ENCODE measurements around the gene HRC.

The HRC gene

GRCh38 chr19:49155005-49155819 is at the start of gene HRC:
Gene HRC, minus strand, starts transcription at chr19:49155396. Its CDS starts 159 bp downstream, at chr19:49155237.
- no peak within 1 kb of the TSS for H3K9ac ChIP-seq (ENCODE audit: insufficient read length, low read depth)
- H3K4me1 ChIP-seq (ENCODE audit: insufficient read depth, insufficient read length): peaks cover 6% of the 10 kb centered on the region
- no peaks in the 10 kb centered on the region for H3K36me3 ChIP-seq (ENCODE audit: insufficient read depth, insufficient read length, low read length)
- peaks cover 22% of the 10 kb centered on the region for H3K27me3 ChIP-seq (ENCODE audit: insufficient read depth, insufficient read length)
- H3K4me3 ChIP-seq (ENCODE audit: insufficient read length, low read depth): no peak within 1 kb of the TSS
- DNase-seq (ENCODE audit: low read depth, low spot score): no peak
- TF ChIP-seq ZNF274 (IDR thresholded peaks at IDR 0.05; ENCODE audit: low read depth, low read length) (no peak), YY1 (IDR thresholded peaks at IDR 0.05; ENCODE audit: insufficient read depth, insufficient read length) (no peak)
- no peaks in the 10 kb centered on the region for H3K9me3 ChIP-seq (ENCODE audit: insufficient read depth, low read length)

GRCh38 chr19:49201042-49201441 is 45.8 kb upstream of the HRC start:
- Histone ChIP-seq H3K4me3 (ENCODE audit: insufficient read length, low read depth) (no peak overlapping the region), H3K36me3 (ENCODE audit: insufficient read depth, insufficient read length, low read length) (peaks cover 3% of the 10 kb centered on the region), H3K4me1 (ENCODE audit: insufficient read depth, insufficient read length) (no peaks in the 10 kb centered on the region), H3K27me3 (ENCODE audit: insufficient read depth, insufficient read length) (no peaks in the 10 kb centered on the region), H3K9ac (ENCODE audit: insufficient read length, low read depth) (no peak overlapping the region), H3K9me3 (ENCODE audit: insufficient read depth, low read length) (no peaks in the 10 kb centered on the region)
- no peak for TF ChIP-seq ZNF274 (IDR thresholded peaks at IDR 0.05; ENCODE audit: low read depth, low read length)
- TF ChIP-seq YY1 (IDR thresholded peaks at IDR 0.05; ENCODE audit: insufficient read depth, insufficient read length): no peak
- no peak for TF ChIP-seq SUZ12 (IDR thresholded peaks at IDR 0.05; ENCODE audit: extremely low read depth, insufficient read depth, insufficient read length)
- no peak for DNase-seq (ENCODE audit: low read depth, low spot score)

- no peak for DNase-seq (ENCODE audit: low read depth, low spot score)
- H3K4me3 ChIP-seq (ENCODE audit: insufficient read length, low read depth): no peak overlapping the region
- H3K9ac ChIP-seq (ENCODE audit: insufficient read length, low read depth): no peak overlapping the region
- no peaks in the 10 kb centered on the region for H3K4me1 ChIP-seq (ENCODE audit: insufficient read depth, insufficient read length)
- TF ChIP-seq ZNF274 (IDR thresholded peaks at IDR 0.05; ENCODE audit: low read depth, low read length): no peak
- H3K27me3 ChIP-seq (ENCODE audit: insufficient read depth, insufficient read length): no peaks in the 10 kb centered on the region
- peaks cover 3% of the 10 kb centered on the region for H3K36me3 ChIP-seq (ENCODE audit: insufficient read depth, insufficient read length, low read length)
- H3K9me3 ChIP-seq (ENCODE audit: insufficient read depth, low read length): no peaks in the 10 kb centered on the region
Observed at GRCh38 chr19:49200238-49200862, 45.2 kb upstream of the HRC start.

GRCh38 chr19:49196527-49197240 is 41.5 kb upstream of the HRC start:
- DNase-seq (ENCODE audit: low read depth, low spot score): no peak
- no peak overlapping the region for H3K9ac ChIP-seq (ENCODE audit: insufficient read length, low read depth)

GRCh38 chr19:49194408-49194807 is 39.2 kb upstream of the HRC start:
- no peak overlapping the region for H3K9ac ChIP-seq (ENCODE audit: insufficient read length, low read depth)
- peaks cover 9% of the 10 kb centered on the region for H3K27me3 ChIP-seq (ENCODE audit: insufficient read depth, insufficient read length)
- no peaks in the 10 kb centered on the region for H3K36me3 ChIP-seq (ENCODE audit: insufficient read depth, insufficient read length, low read length)
- H3K9me3 ChIP-seq (ENCODE audit: insufficient read depth, low read length): no peaks in the 10 kb centered on the region
- no peak overlapping the region for H3K4me3 ChIP-seq (ENCODE audit: insufficient read length, low read depth)
- no peak for DNase-seq (ENCODE audit: low read depth, low spot score)
- no peaks in the 10 kb centered on the region for H3K4me1 ChIP-seq (ENCODE audit: insufficient read depth, insufficient read length)
- TF ChIP-seq YY1 (IDR thresholded peaks at IDR 0.05; ENCODE audit: insufficient read depth, insufficient read length): no peak
- no peak for TF ChIP-seq SUZ12 (IDR thresholded peaks at IDR 0.05; ENCODE audit: extremely low read depth, insufficient read depth, insufficient read length)
- no peak for TF ChIP-seq ZNF274 (IDR thresholded peaks at IDR 0.05; ENCODE audit: low read depth, low read length)

More at GRCh38 chr19:49196527-49197240, 41.5 kb upstream of the HRC start:
- no peaks in the 10 kb centered on the region for H3K9me3 ChIP-seq (ENCODE audit: insufficient read depth, low read length)
- H3K27me3 ChIP-seq (ENCODE audit: insufficient read depth, insufficient read length): peaks cover 9% of the 10 kb centered on the region
- no peak overlapping the region for H3K4me3 ChIP-seq (ENCODE audit: insufficient read length, low read depth)
- no peak for TF ChIP-seq SUZ12 (IDR thresholded peaks at IDR 0.05; ENCODE audit: extremely low read depth, insufficient read depth, insufficient read length)
- no peak for TF ChIP-seq YY1 (IDR thresholded peaks at IDR 0.05; ENCODE audit: insufficient read depth, insufficient read length)
- no peak for TF ChIP-seq ZNF274 (IDR thresholded peaks at IDR 0.05; ENCODE audit: low read depth, low read length)
- H3K4me1 ChIP-seq (ENCODE audit: insufficient read depth, insufficient read length): no peaks in the 10 kb centered on the region
- H3K36me3 ChIP-seq (ENCODE audit: insufficient read depth, insufficient read length, low read length): no peaks in the 10 kb centered on the region

- TF ChIP-seq SUZ12 (IDR thresholded peaks at IDR 0.05; ENCODE audit: extremely low read depth, insufficient read depth, insufficient read length) (no peak), ZNF274 (IDR thresholded peaks at IDR 0.05; ENCODE audit: low read depth, low read length) (no peak), YY1 (IDR thresholded peaks at IDR 0.05; ENCODE audit: insufficient read depth, insufficient read length) (no peak)
- no peaks in the 10 kb centered on the region for H3K9me3 ChIP-seq (ENCODE audit: insufficient read depth, low read length)
- peaks cover 9% of the 10 kb centered on the region for H3K27me3 ChIP-seq (ENCODE audit: insufficient read depth, insufficient read length)
- H3K4me3 ChIP-seq (ENCODE audit: insufficient read length, low read depth): no peak overlapping the region
- H3K36me3 ChIP-seq (ENCODE audit: insufficient read depth, insufficient read length, low read length): no peaks in the 10 kb centered on the region
- DNase-seq (ENCODE audit: low read depth, low spot score): no peak
- no peak overlapping the region for H3K9ac ChIP-seq (ENCODE audit: insufficient read length, low read depth)
- H3K4me1 ChIP-seq (ENCODE audit: insufficient read depth, insufficient read length): no peaks in the 10 kb centered on the region
Observed at GRCh38 chr19:49193822-49194394, 38.7 kb upstream of the HRC start.

GRCh38 chr19:49190781-49191180 is 35.6 kb upstream of the HRC start:
- DNase-seq (ENCODE audit: low read depth, low spot score): no peak

More at GRCh38 chr19:49190781-49191180, 35.6 kb upstream of the HRC start:
- Histone ChIP-seq H3K4me1 (ENCODE audit: insufficient read depth, insufficient read length) (no peaks in the 10 kb centered on the region), H3K4me3 (ENCODE audit: insufficient read length, low read depth) (no peak overlapping the region), H3K9ac (ENCODE audit: insufficient read length, low read depth) (no peak overlapping the region), H3K36me3 (ENCODE audit: insufficient read depth, insufficient read length, low read length) (no peaks in the 10 kb centered on the region), H3K9me3 (ENCODE audit: insufficient read depth, low read length) (no peaks in the 10 kb centered on the region), H3K27me3 (ENCODE audit: insufficient read depth, insufficient read length) (peaks cover 9% of the 10 kb centered on the region)
- TF ChIP-seq ZNF274 (IDR thresholded peaks at IDR 0.05; ENCODE audit: low read depth, low read length): no peak
- TF ChIP-seq SUZ12 (IDR thresholded peaks at IDR 0.05; ENCODE audit: extremely low read depth, insufficient read depth, insufficient read length): no peak
- no peak for TF ChIP-seq YY1 (IDR thresholded peaks at IDR 0.05; ENCODE audit: insufficient read depth, insufficient read length)
